Sigmoid colon (tissue), 7 donors: ENCODE measurements around the gene MRPL21. TPM values are rescaled to one million over a fixed set of nuclear protein-coding genes. Genes with fewer than 3 reads are reported as not detected.

ENCODE experiments used
- DNase-seq: peaks from one replicate; pipeline ENCODE4 v3.0.0-alpha.2; 2019
- H3K27ac ChIP-seq, 4 donors: fragments of 200-600 bp; sonication (generic); one replicate each; pipeline ENCODE4 v1.5.1; 2016 to 2019; ENCODE audit warnings: mild to moderate bottlenecking in 1 of 4
- H3K27me3 ChIP-seq, 3 donors: fragments of 200-600 bp; sonication (generic); one replicate each; pipeline ENCODE4 v1.5.1; 2019; ENCODE audit warnings: mild to moderate bottlenecking in 1 of 3
- H3K36me3 ChIP-seq, 4 donors: fragments of 200-600 bp; sonication (generic); one replicate each; pipeline ENCODE4 v1.5.1; 2016 to 2019
- H3K4me1 ChIP-seq, 4 donors: fragments of 200-600 bp; sonication (generic); one replicate each; pipeline ENCODE4 v1.5.1; 2017 to 2019
- H3K4me3 ChIP-seq, 4 donors: fragments of 200-600 bp; sonication (generic); one replicate each; pipeline ENCODE4 v1.5.1; 2017 to 2019; ENCODE audit warnings: mild to moderate bottlenecking in 2 of 4, moderate library complexity in 1 of 4
- H3K9me3 ChIP-seq, 4 donors: fragments of 200-600 bp in 3 of 4; sonication (generic) in 3 of 4; one replicate each; pipeline versions ENCODE4 v1.5.1 to v1.6.1; 2013 to 2019
- CTCF ChIP-seq, 4 experiments: fragments of 450-650 bp in 3 of 4; fragments of 200-600 bp in 1 of 4; IDR thresholded peaks; one replicate each; pipeline ENCODE4 v1.5.1; 2016 to 2019; ENCODE audit warnings: antibody characterized with exemption in 4 of 4, mild to moderate bottlenecking in 3 of 4, moderate library complexity in 2 of 4
- EP300 ChIP-seq, 4 donors: sonication (generic); formaldehyde crosslinking; IDR thresholded peaks; one replicate each; pipeline ENCODE4 v1.6.1; 2017; ENCODE audit warnings: antibody characterized with exemption in 4 of 4
- POLR2A ChIP-seq, 2 donors: fragments of 450-650 bp; IDR thresholded peaks; one replicate each; pipeline ENCODE4 v1.6.1; 2016; ENCODE audit warnings: antibody characterized with exemption in 2 of 2, mild to moderate bottlenecking in 2 of 2, moderate library complexity in 2 of 2
- POLR2AphosphoS5 ChIP-seq, 4 donors: sonication (generic); formaldehyde crosslinking; IDR thresholded peaks; one replicate each; pipeline ENCODE4 v1.6.1; 2017; ENCODE audit warnings: antibody characterized with exemption in 4 of 4
- WGBS, 2 donors: extraction: QIAGEN DNeasy Blood & Tissue Kit; methylation state at CpG; one replicate each; pipeline ENCODE4 v1.1.7; 2013; 5-methylcytosine and 5-hydroxymethylcytosine counted together
- intact Hi-C: fragments of 100-400 bp; cut with DNase I; formaldehyde crosslinking; loops from one replicate; pipeline ENCODE4 v1.15.1; 2023
- polyA plus RNA-seq, 3 donors: library from polyadenylated mRNA; stranded (reverse); fragments of 200-250 nt; gene quantifications; one replicate each; pipeline ENCODE4 v1.2.3, GENCODE V29; 2013
- total RNA-seq, 4 donors: library from RNA; depleted of rRNA; stranded (reverse); fragments of >200 nt; gene quantifications; one replicate each; pipeline ENCODE4 v1.1.0, GENCODE V29; 2016
- donor health status: healthy with polysubstance abuse.
- donor health status: Bipolar disorder and iron deficiency.
- donor health status: healthy.

MRPL21 gene
- total and polyA plus RNA-seq, 7 donors: 53.7 to 134 (median 99.1) TPM

GRCh38 chr11:68933605-68934320 lies 30.1 kb upstream of the MRPL21 start:
- H3K27ac ChIP-seq: peak overlapping the region; percentile 80 to 94 (median 92)
- no peak for DNase-seq
- H3K27me3 ChIP-seq: no peaks in the 10 kb centered on the region
- 86 to 90% methylated on average over 17 of the region's 17 CpGs for WGBS, 2 donors
- H3K4me3 ChIP-seq: no peak overlapping the region
- no peaks in the 10 kb centered on the region for H3K9me3 ChIP-seq
- TF ChIP-seq POLR2A (IDR thresholded peaks at IDR 0.05) (no peak), POLR2AphosphoS5 (IDR thresholded peaks at IDR 0.05) (peak in 2 of 4 donors; percentile 9 to 11)
- intact Hi-C loops: no loop called here
- H3K4me1 ChIP-seq: peaks cover 0 to 76% (median 51%) of the 10 kb centered on the region in 4 donors
- H3K36me3 ChIP-seq: peaks cover 18 to 75% (median 51%) of the 10 kb centered on the region in 4 donors

GRCh38 chr11:68932933-68933577 lies 29.4 kb upstream of the MRPL21 start:
- intact Hi-C loops: no loop called here
- no peaks in the 10 kb centered on the region for H3K27me3 ChIP-seq
- TF ChIP-seq CTCF (IDR thresholded peaks at IDR 0.05) (no peak), POLR2A (IDR thresholded peaks at IDR 0.05) (no peak), EP300 (IDR thresholded peaks at IDR 0.05) (no peak), POLR2AphosphoS5 (IDR thresholded peaks at IDR 0.05) (peak in 1 of 4 donors; percentile 41)
- H3K36me3 ChIP-seq: peaks cover 18 to 69% (median 46%) of the 10 kb centered on the region in 4 donors
- no peak for DNase-seq
- peaks cover 0 to 76% (median 53%) of the 10 kb centered on the region in 4 donors for H3K4me1 ChIP-seq
- H3K9me3 ChIP-seq: no peaks in the 10 kb centered on the region
- WGBS, 2 donors: 97% methylated on average over 24 of the region's 24 CpGs
- no peak overlapping the region for H3K4me3 ChIP-seq
- peak overlapping the region; percentile 80 to 94 (median 92) for H3K27ac ChIP-seq

GRCh38 chr11:68932358-68932757 lies 28.7 kb upstream of the MRPL21 start:
- TF ChIP-seq POLR2AphosphoS5 (IDR thresholded peaks at IDR 0.05): no peak
- TF ChIP-seq POLR2A (IDR thresholded peaks at IDR 0.05): no peak
- TF ChIP-seq CTCF (IDR thresholded peaks at IDR 0.05): no peak
- TF ChIP-seq EP300 (IDR thresholded peaks at IDR 0.05): no peak
- H3K4me1 ChIP-seq: peaks cover 0 to 76% (median 55%) of the 10 kb centered on the region in 4 donors
- H3K27ac ChIP-seq: peak overlapping the region; percentile 80 to 94 (median 92)
- no peaks in the 10 kb centered on the region for H3K27me3 ChIP-seq
- no peak overlapping the region for H3K4me3 ChIP-seq
- DNase-seq: no peak
- intact Hi-C loops: no loop called here
- 93 to 96% methylated on average over 7 of the region's 7 CpGs for WGBS, 2 donors
- H3K36me3 ChIP-seq: peaks cover 18 to 62% (median 40%) of the 10 kb centered on the region in 4 donors
- H3K9me3 ChIP-seq: no peaks in the 10 kb centered on the region

GRCh38 chr11:68931911-68932310 lies 28.3 kb upstream of the MRPL21 start:
- Histone ChIP-seq H3K4me1 (peaks cover 0 to 76% (median 57%) of the 10 kb centered on the region in 4 donors), H3K4me3 (no peak overlapping the region), H3K9me3 (no peaks in the 10 kb centered on the region), H3K27me3 (no peaks in the 10 kb centered on the region), H3K36me3 (peaks cover 15 to 57% (median 36%) of the 10 kb centered on the region in 4 donors), H3K27ac (peak overlapping the region; percentile 80 to 94 (median 92))
- TF ChIP-seq POLR2A (IDR thresholded peaks at IDR 0.05) (no peak), EP300 (IDR thresholded peaks at IDR 0.05) (no peak), CTCF (IDR thresholded peaks at IDR 0.05) (no peak), POLR2AphosphoS5 (IDR thresholded peaks at IDR 0.05) (no peak)
- no peak for DNase-seq
- WGBS, 2 donors: 92 to 93% methylated on average over 17 of the region's 17 CpGs
- intact Hi-C loops: no loop called here
